Left colon (tissue), 2 donors: Measurements from ENCODE around the gene PLEKHA6. TPM values are rescaled to one million over a fixed set of nuclear protein-coding genes. Genes with fewer than 3 reads are reported as not detected.

ENCODE experiments used
- ATAC-seq: fragments of 200-7000 bp; cut with Tn5 transposase; one replicate; pipeline ENCODE4 v1.9.1; 2020; ENCODE audit warnings: mild to moderate bottlenecking, moderate library complexity
- DNase-seq, 2 donors: peaks; one replicate each; pipeline ENCODE4 v3.0.0-alpha.2; 2020
- intact Hi-C, 2 donors: fragments of 100-400 bp; cut with DNase I in 1 of 2; cut with micrococcal nuclease in 1 of 2; formaldehyde crosslinking; loops; one replicate each; pipeline versions ENCODE4 v1.11.2 to v1.14.0; 2022; cut with DNase I, micrococcal nuclease
- total RNA-seq, 2 donors: library from RNA; stranded (reverse); fragmentation: NEBNext Ultra II Directional; extraction: Animal tissue kit (Norgen Biotek cat#: 25700); gene quantifications; one replicate each; pipeline ENCODE4 v1.2.1, GENCODE V29; 2021
- donor health status: DM: no; HTN: no; CAD: no.
- donor health status: DM: yes; HTN: yes; CAD: no.

The PLEKHA6 gene
- total RNA-seq, 2 donors from 2014 or later, result 110 to 131 TPM

DNA sequence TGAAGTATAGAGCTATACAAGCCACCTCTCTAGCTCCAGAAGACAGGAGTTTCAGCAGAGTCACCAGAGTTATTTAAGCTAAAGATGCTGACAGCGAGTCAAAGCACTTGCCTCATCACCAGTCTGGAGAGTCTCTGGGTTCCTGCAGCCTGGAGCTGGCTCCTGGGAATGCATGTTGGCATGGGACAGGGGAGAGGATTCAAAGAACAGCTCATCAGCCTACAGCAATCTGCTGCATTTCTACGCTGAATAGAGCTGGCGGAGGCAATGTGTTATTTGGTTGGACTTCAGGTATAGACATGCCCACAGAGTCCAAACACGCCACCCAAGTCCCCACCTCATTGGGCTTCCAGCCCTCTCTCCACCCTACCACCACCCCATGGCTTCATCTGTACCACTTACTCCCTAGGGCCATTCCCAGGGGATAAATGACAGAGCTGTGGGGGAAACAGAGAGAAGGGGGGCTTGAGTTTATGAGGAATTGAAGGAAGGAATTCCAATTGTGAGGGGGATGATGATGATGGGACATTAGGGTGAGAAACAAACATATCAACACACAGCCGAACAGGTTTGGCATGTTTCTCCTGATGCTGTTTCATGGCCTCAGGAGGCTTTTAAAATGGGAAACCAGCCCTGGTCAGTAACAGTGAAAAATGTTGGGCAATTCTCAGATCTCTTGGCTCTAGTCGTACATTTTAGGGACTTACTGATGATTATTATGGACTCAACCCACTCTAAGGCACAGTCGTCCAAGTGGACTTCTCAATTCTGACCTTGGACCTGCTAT lies 58.4 kb downstream of the PLEKHA6 start:
- DNase-seq, result no peak
- ATAC-seq, result no peak
- intact Hi-C loops, result no loop called here

DNA sequence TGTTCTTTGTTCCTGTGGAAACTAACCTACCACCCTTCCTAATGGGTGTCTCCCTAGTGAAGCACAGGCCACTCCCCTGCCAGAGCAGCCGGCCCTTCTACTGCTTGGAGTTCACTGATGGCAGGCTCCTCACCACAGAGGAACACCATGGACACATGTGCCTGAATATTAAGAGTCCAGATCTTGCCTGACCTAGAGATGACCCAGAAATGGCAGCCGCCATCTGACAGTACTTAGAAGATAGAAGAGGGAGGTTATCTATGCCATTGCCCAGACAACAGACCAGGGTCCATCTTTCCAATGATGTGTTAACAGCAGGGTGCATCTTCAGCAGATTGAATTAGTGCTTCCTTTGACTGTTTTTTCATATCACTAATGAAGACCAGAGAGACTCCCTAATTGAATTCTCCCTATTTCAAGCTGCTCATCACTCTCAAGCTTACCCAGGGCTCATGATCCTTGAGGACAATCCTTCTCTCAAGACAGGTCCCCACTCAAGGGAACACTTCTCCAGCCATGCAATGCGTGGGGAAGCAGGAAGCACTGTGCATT lies 59.8 kb downstream of the PLEKHA6 start:
- no peak for ATAC-seq
- intact Hi-C loops, result no loop called here
- no peak for DNase-seq

- no peak for ATAC-seq
- no peak for DNase-seq
- intact Hi-C loops, result no loop called here
These were observed 63.2 kb downstream of the PLEKHA6 start for GRCh38 chr1:204296431-204296988.

GRCh38 chr1:204295671-204296070 lies 64.1 kb downstream of the PLEKHA6 start:
- DNase-seq (peak in 1 of 2 donors; percentile 28), ATAC-seq (peak; percentile 78)
- intact Hi-C loops, result no loop called here

GRCh38 chr1:204294357-204294756 lies 65.4 kb downstream of the PLEKHA6 start:
- intact Hi-C loops, result no loop called here
- ATAC-seq (no peak), DNase-seq (no peak)

- DNase-seq, result no peak
- ATAC-seq, result no peak
- intact Hi-C loops, result no loop called here
These were observed 66.0 kb downstream of the PLEKHA6 start for GRCh38 chr1:204293605-204294337.

DNA sequence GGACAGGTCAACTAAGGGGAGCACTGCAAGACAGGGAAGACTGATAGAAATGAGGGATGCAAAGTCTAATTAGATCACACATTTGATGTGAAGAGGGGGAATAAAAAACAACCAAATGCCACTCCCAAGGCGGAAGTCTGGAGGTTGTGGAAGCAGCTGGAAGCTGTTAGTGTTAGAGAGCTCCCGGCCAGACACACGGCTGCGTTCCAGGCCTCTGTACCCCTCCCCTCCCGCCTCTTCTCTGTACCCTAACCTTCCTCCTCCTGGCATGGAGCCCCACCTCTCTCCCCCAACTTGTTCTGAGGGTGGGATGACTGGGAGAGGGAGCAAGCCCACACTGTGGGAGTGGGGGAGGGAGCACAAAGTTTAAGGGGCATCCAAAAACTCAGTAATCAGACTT lies 67.0 kb downstream of the PLEKHA6 start:
- no peak for ATAC-seq
- DNase-seq, result no peak
- intact Hi-C loops, result no loop called here

GRCh38 chr1:204289280-204289679 lies 70.4 kb downstream of the PLEKHA6 start:
- intact Hi-C loops, result no loop called here
- ATAC-seq, result no peak
- no peak for DNase-seq

GRCh38 chr1:204288021-204288588 lies 71.6 kb downstream of the PLEKHA6 start:
- ATAC-seq (peak; percentile 57), DNase-seq (peak; percentile 57 to 68)
- intact Hi-C loops, result no loop called here

- DNase-seq (no peak), ATAC-seq (peak; percentile 3)
- intact Hi-C loops, result no loop called here
These were observed 72.2 kb downstream of the PLEKHA6 start for GRCh38 chr1:204287466-204287891.

DNA sequence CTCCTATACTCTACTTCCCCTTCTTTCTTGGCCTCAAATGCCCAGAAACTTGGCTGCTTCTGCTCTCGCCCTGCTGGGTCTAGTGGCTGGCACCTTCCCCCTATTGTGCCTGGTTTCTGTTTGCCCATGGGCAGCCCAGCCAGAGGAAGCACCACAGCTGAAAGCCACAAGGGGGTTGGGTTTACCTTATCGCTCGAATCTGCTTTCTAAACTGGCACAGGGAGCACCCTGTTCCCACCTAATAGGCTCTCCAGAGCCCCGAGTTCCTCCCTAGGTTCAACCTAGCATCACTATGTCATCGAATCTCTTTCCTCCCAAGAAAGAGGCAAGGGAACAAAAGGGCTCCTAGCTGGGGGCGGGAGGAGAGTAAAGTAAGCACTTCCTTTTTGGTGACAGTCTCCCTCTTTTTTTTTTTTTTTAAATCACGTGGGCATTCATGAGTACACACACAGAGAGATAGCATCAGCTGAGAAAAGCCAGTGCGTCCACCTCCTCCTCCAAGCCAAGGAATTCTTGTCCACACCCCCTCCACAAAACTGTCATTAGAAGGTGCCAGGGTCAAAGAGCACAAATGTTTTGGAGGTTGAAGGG lies 72.8 kb downstream of the PLEKHA6 start:
- peak; percentile 55 for ATAC-seq
- DNase-seq, result no peak
- intact Hi-C loops, result no loop called here

DNA sequence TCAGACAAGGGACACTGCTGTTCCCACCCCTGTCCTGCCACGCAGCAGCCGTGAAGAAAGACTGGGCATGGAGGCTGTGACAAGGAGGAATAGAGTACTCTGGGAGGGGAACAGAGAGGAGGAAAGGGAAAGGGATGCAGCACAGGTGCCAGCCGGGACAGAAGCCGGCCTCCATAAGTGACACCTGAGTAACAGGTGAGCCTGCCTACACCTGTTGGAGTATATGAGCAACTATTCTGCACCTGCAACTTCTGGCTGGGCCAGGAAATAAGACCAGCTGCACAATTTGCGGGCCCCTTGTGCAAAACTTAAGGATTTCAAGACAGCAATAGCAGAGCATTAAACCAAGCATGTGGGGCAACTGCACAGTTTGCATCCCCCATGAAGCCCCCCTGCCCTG lies 73.4 kb downstream of the PLEKHA6 start:
- ATAC-seq (no peak), DNase-seq (no peak)
- intact Hi-C loops, result no loop called here

GRCh38 chr1:204285436-204286305 lies 74.1 kb downstream of the PLEKHA6 start:
- ATAC-seq (peak; percentile 9), DNase-seq (no peak)
- intact Hi-C loops, result no loop called here

DNA sequence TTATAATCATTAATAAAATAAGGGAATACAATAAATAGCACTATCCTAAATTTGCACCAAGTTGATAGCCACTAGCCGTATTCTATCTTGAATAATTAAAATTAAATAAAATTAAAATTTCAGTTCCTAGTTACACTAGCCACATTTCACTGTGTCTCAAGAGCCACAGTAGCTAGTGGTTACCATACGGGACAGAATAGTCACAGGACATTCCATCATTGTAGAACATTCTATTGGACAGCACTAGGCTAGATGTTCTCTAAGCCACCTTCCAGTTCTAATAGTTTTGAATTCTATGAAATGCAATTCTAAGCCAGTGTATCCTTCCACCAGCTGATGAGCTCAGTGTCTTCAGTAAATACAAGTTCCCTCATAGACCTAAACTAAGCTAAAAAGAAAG lies 74.8 kb downstream of the PLEKHA6 start:
- DNase-seq (no peak), ATAC-seq (no peak)
- intact Hi-C loops, result no loop called here

DNA sequence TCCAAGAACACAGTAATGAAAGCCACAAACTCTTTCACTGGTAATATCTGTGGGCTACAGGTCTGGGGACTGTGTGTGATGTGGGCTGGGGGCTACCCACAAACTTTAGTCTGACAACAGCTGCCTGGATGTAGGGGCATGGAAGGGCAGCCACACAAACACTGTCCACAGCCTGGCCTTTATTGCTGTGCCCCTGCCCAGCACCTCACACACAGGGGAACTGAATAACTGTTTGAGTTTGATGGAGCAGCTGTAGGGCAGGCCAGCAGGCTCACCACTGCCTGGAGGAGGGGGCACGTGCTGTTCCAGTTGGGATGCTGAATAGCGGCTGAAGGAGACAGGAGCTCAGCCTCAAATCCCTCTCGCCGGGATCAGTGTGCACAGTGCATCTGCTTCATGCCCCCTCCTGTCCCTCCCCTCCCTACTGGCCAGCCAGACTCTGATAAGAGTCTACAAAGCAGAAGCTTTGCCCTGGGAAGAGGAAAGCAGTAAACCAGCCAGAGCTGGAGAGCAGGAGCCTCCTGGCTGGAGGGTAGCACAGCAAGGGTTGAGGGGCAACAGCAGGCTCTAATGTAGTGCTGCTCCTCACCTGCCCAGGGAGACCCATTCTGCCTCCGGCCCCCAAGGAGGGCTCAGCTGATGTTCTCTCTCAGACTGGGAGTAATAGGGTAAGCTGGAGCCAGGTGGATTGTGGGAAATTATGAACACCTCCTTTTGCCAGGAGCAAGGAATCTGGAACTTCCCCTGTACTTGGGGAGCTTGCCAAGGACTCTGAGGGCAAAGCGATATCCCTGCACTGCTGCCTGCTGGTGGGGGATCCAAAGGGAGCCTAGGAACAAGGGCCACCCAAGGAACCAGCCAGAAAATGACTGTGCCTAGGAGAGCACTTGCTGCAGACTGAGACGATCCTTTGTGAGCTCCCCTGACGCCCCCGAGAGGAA lies 75.7 kb downstream of the PLEKHA6 start:
- intact Hi-C loops, result no loop called here
- DNase-seq, result no peak
- ATAC-seq, result no peak

DNA sequence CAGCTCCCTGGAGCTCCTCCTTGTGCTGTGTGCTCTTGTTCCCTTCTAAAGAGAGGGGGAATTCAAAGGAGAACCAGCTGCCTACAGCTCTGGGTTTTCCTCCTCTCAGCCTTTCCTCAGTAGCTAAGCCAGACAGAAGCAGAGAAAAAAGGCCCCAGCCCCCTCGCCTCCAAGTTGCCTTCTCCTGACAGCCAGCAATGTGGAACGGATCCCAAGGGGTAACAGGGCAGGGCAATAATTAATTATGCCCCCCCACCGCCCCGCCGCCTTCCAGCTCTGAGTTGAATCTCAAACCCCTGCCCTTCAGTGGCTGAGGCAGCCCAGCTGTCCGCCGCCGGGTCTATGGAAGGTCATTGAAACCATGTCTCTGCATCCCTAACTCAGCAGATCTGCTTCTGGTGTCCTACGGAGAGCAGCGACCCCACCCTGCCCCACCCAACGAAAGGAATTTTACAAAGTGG lies 76.9 kb downstream of the PLEKHA6 start:
- intact Hi-C loops, result no loop called here
- ATAC-seq (no peak), DNase-seq (no peak)
